K562 (cell line): ENCODE data around the gene STX11.

Source experiments
- ARNT ChIP-seq, 2 experiments: fragments of 450-650 bp; IDR thresholded peaks; 2 replicates each; pipeline ENCODE4 v1.6.1; 2016; ENCODE audit warnings: mild to moderate bottlenecking in 1 of 2
- NFE2 ChIP-seq: IDR thresholded peaks from 2 replicates; pipeline ENCODE4 v1.6.1; 2014; ENCODE audit warnings: antibody characterized with exemption, low read depth
- PKNOX1 ChIP-seq: fragments of 450-650 bp; IDR thresholded peaks from 2 replicates; pipeline ENCODE4 v1.6.1; 2016
- YY1 ChIP-seq, 3 experiments: IDR thresholded peaks; 2 replicates each; pipeline ENCODE4 v1.6.1; 2011; ENCODE audit warnings: low read length in 2 of 3, mild to moderate bottlenecking in 2 of 3, moderate library complexity in 2 of 3, borderline replicate concordance in 1 of 3, control low read depth in 1 of 3, low read depth in 1 of 3; ENCODE audit not compliant: insufficient read depth in 3 of 3, insufficient replicate concordance in 2 of 3, control insufficient read depth in 1 of 3, insufficient read length in 1 of 3; ENCODE audit errors: extremely low read depth in 1 of 3

GRCh38 chr6:144141470-144141869 is 8.8 kb upstream of the STX11 start:
- no peak for TF ChIP-seq ARNT (IDR thresholded peaks at IDR 0.05)
- no peak for TF ChIP-seq NFE2
- TF ChIP-seq YY1 (IDR thresholded peaks at IDR 0.05; ENCODE audit: borderline replicate concordance in 1 of 3, control insufficient read depth in 1 of 3, extremely low read depth in 1 of 3, insufficient read depth in 3 of 3, insufficient read length in 1 of 3, insufficient replicate concordance in 2 of 3, low read depth in 1 of 3, low read length in 2 of 3): no peak
- TF ChIP-seq PKNOX1: no peak
